HPDE6-E6E7 (cell line): Measurements from ENCODE around the gene TRIM14.
"Not testable (repeated sequence)": the region's sequence is repeated elsewhere in the genome, so short reads cannot be mapped to it uniquely, and the experiment has no call there.

Experiments
- DNase-seq: peaks from one replicate; pipeline ENCODE4 v3.0.0; 2011; ENCODE audit warnings: missing footprints; ENCODE audit errors: extremely low spot score

Gene TRIM14

DNA sequence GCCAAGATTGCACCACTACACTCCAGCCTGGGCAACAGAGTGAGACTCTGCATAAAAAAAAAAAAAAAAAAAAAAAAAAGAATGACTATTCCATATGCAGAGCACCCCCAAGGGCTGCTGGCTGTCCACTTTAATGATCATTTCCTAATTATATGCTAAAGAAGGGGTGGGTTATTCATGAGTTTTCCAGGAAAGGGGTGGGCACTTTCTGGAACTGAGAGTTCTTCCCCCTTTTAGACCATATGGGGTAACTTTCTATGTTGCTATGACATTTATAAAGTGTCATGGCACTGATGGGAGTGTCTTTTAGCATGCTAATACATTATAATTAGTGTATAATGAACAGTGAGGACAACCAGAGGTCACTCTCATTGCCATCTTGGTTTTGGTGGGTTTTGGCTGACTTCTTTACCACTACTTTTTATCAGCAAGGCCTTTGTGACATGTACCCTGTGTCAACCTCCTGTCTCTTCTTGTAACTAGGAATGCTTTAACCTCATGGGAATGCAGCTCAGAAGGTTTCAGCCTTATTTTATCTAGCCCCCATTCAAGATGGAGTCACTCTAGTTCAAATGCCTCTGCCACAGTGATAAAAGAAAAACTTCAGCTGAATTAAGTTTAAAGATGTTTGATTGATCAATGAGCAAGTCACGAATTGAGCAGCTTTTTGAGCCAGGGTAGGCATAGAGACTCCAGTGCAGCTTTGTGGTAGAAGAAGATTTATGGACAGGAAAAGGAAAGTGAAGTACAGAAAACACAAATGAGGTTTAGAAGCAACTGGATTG lies 69.5 kb downstream of the TRIM14 start:
- DNase-seq, result no peak

DNA sequence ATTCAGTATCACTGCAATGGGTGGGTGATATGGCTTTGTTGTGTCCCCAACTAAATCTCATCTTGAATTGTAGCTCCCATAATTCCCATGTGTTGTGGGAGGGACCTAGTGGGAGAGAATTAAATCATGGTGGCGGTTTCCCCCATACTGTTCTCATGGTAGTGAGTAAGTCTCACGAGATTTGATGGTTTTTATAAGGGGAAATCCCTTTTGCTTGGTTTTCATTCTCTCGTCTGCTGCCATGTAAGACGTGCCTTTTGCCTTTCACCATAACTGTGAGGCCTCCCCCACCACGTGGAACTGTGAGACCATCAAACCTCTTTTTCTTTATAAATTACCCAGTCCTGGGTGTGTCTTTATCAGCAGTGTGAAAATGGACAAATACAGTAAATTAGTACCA lies 72.0 kb downstream of the TRIM14 start:
- DNase-seq, result no peak

DNA sequence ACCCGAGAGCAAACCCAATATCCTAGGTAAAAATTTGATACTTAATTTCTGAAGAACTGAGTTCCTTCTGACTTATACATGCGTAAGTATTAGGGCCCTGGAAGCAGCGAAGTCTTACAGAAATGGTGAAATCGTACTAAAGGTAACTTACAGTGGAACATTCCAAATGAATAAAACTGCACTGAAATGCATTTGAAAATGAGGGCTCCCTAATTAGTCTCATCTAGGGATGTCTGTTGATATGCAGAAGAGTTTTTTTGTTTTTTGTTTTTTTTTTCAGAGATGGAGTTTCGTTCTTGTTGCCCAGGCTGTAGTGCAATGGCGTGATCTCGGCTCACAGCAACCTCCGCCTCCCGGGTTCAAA lies 72.9 kb downstream of the TRIM14 start:
- no peak for DNase-seq

DNA sequence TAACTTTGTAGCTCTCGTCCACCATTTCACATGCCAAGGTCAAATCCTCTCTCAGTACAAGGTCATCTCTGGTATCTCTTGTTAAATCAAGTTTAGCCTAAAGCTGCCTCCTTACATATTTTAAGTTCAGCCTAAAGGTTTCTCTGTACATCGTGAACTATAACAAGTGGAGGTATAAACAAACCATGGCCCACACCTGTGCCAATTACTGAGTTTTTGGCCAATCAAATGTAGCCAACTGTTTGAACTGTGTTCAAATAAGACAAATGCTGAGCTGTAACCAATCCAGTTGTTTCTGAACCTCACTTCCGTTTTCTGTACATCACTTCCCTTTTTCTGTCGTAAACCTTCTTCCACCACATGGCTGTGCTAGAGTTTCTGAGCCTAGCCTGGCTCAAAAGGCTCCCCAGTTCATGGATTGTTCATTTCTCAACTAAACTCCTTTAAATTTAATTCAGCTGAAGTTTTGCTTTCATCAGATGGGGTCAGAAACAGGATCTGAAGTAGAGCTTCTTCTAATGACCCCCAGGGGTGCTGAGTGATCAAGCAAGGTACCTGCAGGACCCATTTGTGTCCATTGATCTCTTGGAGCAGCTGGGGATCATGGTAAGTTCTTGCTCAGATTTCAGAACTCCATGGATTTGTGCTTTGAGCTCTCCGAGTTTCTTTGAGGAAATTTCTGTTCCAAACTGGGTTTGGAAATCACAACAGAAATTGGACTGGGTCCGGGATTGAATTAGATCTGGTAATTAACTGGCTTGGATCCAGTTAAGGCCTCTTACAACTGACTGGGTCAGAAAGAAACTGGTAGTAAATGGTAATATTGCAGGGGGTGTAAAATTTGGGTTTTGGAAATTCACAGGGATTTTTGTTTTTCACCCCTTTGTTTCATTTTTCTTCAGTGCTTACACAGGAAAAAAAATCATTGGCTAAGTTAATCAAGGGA lies 73.5 kb downstream of the TRIM14 start:
- DNase-seq, result no peak

DNA sequence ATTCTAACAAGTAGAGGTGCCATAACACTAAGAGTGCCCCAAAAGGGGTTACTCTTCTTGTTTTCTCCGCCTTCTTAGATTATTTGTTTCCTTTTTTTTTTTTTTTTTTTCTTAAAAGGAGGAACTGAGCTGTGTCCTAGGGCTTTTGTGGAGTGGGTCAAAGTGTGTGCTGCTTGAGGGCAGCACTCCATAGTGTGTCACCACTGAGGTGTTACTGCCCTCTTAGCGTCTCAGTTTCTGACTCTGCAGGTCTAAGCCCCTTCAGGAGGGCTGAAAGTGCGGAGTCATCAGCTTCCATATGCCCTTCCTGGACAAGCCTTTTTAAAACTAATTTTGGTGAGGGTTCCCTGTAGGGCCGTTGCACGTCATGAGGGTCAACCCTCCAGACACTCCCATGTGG lies 75.1 kb downstream of the TRIM14 start:
- DNase-seq, result no peak

DNA sequence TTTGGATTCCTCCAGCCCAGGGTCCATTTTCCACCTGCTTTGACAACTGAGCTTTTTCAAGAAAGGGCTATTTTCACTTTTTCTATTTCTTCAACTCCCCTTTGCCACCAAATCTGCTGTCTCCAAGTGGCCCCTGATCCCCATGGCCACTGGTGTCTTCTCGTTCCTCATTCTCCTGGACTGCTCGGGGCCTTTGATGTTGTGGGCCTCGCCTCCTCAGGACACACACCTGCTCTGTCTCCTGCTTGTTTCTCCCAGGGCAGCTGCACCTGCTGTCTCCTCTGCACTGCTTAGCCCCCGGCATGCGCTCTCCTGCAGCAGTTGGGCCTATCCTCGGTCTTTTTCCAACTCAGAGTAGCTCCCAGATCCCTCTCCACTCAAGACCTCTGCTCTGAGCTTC lies 78.8 kb downstream of the TRIM14 start:
- no peak for DNase-seq

DNA sequence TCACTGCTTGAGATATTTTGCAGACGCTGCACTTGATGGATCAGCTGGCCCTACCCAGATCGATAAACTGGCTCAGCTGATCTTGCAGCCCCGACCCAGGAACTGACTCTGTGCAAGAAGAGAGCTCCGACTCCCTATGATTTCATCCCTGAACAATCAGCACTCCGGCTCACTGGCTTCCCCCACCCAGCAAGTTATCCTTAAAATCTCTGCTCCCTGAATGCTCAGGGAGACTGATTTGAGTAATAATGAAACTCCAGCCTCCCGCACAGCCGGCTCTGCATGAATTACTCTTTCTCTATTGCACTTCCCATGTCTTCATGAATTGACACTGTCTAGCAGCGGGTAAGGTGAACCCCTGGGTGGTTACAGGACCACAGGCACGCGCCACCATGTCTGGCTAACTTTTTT lies 79.4 kb downstream of the TRIM14 start:
- DNase-seq, result no peak

DNA sequence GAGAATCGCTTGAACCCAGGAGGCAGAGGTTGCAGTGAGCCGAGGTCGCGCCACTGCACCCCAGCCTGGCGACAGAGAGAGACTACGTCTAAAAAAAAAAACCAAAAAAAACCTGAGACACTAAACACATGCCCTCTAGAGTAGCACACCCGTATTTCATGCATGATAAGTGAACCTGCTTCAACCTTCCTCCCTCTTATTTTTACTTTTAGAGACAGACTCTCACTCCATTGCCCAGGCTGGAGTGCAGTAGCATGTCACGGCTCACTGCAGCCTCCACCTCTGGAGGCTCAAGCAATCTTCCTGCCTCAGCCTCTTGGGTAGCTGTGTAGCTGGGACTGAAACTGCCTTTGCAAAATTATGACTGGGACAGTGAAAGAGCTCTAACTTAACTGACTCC lies 80.1 kb downstream of the TRIM14 start:
- no peak for DNase-seq

DNA sequence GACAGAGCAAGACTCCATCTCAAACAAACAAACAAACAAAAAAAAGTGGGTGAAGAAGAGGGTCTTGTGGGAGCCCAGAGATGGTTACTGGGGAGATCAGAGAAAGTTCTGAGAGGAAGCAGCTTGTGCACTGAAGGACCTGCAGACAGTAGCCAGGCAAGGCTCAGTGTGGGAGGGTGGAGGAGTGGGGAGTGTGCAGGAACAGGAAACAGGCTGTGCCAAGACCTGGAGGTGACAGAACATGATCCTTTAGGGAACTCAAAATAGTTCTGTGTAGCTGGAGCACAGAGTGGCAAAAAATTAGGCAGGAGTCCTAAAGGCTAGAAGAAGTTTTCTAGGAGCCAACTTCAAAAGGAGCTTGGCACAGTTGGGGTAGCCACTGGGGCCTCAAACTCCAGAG lies 81.7 kb downstream of the TRIM14 start:
- DNase-seq, result no peak

DNA sequence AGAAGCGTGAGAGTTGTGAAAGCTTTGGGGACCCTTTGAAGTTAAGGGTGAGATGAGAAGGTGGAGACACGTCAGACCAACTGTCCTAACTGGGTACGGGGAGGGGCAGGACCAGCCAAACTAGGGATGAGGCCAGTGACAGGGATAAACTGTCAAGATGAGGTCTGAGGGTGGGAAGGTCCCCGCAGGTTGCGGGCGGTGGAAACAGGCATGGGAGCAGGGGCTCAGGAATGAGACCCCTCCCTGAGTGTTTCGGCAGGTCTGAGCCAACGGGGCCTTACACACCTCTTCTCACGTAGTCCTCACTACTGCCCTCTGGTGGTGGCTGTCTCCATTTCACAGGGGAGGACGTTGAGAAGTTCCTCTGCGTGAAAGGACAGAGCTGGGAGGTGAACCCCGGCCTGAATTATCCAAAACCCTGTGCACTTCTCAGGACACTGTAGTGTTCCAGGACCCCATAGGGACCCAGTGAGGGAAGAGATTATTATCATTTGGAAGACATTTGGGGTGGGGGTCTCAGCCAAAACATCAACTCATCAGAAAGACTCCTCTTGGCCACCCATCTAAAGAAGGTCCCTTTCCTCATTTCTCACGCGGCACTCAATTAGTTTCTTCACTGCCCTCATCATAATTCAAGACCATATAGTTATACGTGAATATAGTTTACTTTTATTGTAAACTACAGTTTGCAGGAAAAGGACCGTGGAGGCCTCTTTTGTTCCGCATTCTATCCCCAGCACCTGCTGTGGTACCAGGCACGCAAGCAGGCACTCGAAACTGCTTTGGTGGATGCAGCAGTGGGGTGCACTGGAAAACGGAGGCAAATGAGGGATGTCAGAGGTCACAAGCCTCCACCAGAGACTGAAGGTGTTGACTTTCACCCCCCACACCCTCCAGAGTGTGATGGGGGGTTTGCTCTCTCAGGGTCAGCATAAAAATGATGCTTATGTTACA lies 84.2 kb downstream of the TRIM14 start:
- peak; percentile 53 for DNase-seq

DNA sequence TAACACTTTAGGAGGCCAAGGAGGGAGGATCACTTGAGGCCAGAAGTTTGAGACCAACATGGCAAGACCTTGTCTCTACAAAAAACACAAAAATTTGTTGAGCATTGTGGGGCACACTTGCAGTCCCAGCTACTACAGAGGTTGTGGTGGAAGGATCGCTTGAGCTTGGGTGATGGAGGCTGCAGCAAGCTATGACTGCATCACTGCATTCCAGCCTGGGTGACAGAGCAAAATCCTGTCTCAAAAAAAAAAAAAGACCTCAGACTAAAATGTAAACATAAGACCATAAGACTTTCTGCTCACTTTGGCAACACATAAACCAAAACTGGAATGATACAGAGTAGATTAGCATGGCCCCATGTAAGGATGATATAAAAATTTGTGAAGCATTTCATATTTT lies 87.1 kb downstream of the TRIM14 start:
- no peak for DNase-seq

DNA sequence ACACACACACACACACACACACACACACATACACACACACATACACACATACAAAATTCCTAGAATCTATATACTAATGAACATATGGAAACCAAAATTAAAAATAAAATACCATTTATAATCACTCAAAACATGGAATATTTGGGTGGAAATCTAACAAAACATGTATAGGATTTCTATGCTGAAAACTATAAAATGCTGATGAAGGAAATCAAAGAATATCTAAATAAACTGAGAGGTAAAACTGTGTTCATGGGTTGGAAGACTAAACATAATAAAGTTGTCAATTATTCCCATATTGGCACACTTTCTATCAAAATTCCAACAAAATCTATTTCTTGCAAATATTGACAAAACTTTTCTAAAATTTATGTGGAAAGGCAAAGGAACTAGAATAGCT lies 87.9 kb downstream of the TRIM14 start:
- no peak for DNase-seq

DNA sequence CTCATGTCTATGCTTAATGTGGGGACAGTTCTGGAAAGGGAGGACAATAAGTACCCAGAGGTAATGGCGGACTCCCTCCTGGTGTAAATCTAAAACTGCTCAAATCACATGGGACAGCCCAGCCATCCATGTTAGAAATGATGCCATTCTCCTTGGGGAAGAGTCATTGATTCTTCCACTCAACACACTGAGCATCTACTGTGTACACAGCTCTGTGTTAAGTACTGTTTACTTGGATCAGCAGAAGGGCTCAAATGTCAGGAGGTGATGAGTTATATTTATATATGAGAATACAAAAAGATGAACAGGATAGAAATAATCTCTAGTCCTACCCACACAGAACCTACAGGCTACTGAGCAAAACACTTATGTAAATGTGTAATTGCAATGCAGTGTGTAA lies 94.3 kb downstream of the TRIM14 start:
- no peak for DNase-seq

DNA sequence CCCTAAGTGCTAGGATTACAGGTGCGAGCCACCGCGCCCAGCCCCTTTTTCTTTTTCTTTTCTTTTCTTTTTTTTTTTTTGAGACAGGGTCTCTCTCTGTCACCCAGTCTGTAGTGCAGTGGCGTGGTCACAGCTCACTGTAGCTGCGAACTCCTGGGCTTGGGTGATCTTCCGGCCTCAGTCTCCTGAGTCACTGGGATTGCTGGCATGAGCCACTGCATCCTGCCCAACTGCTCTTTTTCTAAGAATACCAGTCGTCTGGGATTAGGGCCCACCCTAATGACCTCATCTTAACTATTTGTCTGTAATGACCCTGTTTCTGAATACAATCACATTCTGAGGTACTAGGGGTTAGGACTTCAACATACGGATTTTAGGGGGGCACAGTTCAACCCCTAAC lies 96.6 kb downstream of the TRIM14 start:
- no peak for DNase-seq

DNA sequence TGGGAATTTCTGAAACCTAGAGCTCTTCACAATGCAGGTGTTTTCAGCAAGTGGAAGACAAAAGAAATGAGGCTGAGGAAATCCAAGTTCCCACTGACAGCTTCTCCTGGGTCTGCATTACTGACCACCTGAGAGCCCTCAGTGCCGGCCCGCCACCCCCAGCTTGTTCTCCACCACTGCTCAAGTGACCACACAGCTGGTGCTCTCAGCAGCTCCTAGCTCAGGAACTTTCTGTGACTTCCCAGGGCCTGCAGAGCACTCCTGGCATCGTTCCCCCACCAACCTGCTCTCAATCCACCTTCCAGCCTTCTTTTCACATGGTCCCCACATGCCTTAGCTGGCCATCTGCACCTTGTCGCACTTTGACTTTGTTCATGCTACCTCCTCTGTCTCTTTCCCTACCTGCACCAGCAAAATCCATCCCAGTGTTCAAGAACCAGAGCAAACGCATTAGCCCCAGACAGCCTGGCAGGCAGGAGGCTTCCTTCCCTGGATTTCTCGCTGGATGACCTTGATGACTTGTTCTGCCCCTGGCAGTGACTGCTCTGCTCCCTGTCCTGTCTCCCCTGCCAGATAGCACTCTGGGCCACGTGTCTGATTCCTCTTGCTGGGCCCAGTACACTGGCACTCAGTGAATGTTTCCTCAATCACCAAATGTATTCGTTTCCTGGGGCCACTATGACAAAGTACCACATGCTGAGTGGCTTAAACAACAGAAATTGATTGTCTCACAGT lies 97.5 kb downstream of the TRIM14 start:
- DNase-seq, result no peak

DNA sequence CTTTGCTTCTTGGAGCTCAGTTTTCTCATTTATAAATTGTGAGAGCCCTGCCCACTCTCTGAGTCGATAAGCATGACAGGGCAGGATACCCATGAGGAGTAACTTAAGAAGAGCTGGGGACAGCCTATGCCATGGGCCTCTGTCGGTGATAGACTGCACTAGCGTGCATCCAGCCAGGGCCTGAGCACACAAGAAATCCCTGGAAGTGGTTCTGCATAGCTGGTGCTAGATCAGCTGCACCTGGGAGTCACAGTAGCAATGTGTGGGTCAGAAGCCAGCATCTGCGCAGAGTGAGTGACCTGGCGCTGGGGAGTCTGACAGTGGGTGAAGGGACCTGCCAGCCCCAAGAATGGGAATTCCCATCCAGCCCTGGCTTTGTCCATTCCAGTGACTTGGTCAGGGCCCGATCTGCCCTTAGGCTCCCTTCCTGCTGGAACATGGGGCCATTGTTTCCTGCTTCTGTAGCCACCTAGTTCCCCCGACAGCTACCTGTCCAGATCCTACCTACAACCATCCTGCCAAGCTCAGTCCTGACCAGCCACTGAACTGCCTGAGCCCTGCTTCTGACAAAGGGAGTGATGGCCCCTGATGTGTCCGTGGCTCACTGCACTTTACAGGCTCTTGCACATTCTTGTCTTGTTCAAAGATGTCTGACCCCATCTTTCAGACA lies 98.4 kb downstream of the TRIM14 start:
- DNase-seq, result no peak

DNA sequence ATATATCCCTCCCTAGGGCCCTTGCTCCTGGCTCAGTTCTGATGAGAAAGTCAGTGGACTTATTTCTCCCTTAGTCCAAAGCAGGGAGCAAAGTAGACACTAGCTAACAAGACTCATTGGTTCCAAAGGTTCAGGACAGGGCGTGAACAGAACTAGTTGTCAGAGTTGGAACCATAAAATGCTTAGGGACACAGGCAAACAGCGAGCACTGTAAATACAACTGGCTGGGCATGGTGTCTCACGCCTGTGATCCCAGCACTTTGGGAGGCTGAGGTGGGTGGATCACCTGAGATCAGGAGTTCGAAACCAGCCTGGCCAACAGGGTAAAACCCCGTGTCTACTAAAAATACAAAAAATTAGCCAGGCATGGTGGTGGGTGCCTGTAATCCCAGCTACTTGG lies 99.2 kb downstream of the TRIM14 start:
- DNase-seq, result not testable (repeated sequence)
